Measurements from ENCODE around the gene PPFIA3. TPM values are rescaled to one million over a fixed set of nuclear protein-coding genes. Genes with fewer than 3 reads are reported as not detected.

Gene PPFIA3
- total RNA-seq, 1 experiment from 2014 or later, result 8.3 TPM

GRCh38 chr19:49117677-49118564 is 1.4 kb upstream of the PPFIA3 start:
- H4K20me1 ChIP-seq (ENCODE audit: insufficient read depth), result peaks cover 3% of the 10 kb centered on the region; the same call in 1 of the 2 replicates
- peak overlapping the region; percentile 94 for H3K4me2 ChIP-seq
- H3K9me2 ChIP-seq (ENCODE audit: insufficient read depth), result no peaks in the 10 kb centered on the region
- no TSS peak for BruUV-seq (replicated peaks)
- peaks cover 13% of the 10 kb centered on the region for H3K27me3 ChIP-seq (ENCODE audit: insufficient read depth, low read depth)
- peaks cover 13% of the 10 kb centered on the region for H3F3A ChIP-seq (ENCODE audit: insufficient read depth, low read depth)
- ChIA-PET CTCF (interaction anchor here (0.8 kb wide), 1 partner anchor 13 kb away, joined by 3 read pairs; no protein-coding TSS in a partner anchor), POLR2A (ENCODE audit: unreplicated experiment) (interaction anchor here (0.7 kb wide), 1 partner anchor 845 kb away, joined by 3 read pairs; no protein-coding TSS in a partner anchor)
- peaks cover 16% of the 10 kb centered on the region for H3K4me1 ChIP-seq (replicated peaks; ENCODE audit: insufficient read depth)
- intact Hi-C loops (cut with micrococcal nuclease; ENCODE audit: unreplicated experiment), result loop anchor here (2.0 kb wide), 2 partner anchors 31 to 47 kb away; no protein-coding TSS in a partner anchor
- H3K4me3 ChIP-seq, result peak overlapping the region; percentile 74
- no peaks in the 10 kb centered on the region for H3K36me3 ChIP-seq (ENCODE audit: low read depth)
- no peak for DNase-seq
- H2AFZ ChIP-seq, result peak overlapping the region; percentile 98
- peak overlapping the region; percentile 63 for H3K27ac ChIP-seq
- no peaks in the 10 kb centered on the region for H3K9me3 ChIP-seq (ENCODE audit: insufficient read depth, low read depth)
- TF ChIP-seq CTCF (conservative IDR thresholded peaks at IDR 0.05) (no peak), EZH2 (IDR thresholded peaks at IDR 0.05; ENCODE audit: low read depth) (no peak)
- no peaks in the 10 kb centered on the region for H3K79me2 ChIP-seq (ENCODE audit: low read depth)

- TSS peak; percentile 94 for BruUV-seq (replicated peaks)
- CTCF ChIA-PET, result no interaction called here
- Histone ChIP-seq H3K27me3 (ENCODE audit: insufficient read depth, low read depth) (peaks cover 13% of the 10 kb centered on the region), H3K27ac (peak within 1 kb of the TSS; percentile 63), H3K4me3 (peak within 1 kb of the TSS; percentile 74), H3K9me3 (ENCODE audit: insufficient read depth, low read depth) (no peaks in the 10 kb centered on the region), H3K4me1 (replicated peaks; ENCODE audit: insufficient read depth) (peaks cover 8% of the 10 kb centered on the region), H2AFZ (peak within 1 kb of the TSS; percentile 98), H3K79me2 (ENCODE audit: low read depth) (no peaks in the 10 kb centered on the region), H3K4me2 (peak within 1 kb of the TSS; percentile 94), H3K9me2 (ENCODE audit: insufficient read depth) (no peaks in the 10 kb centered on the region), H3K36me3 (ENCODE audit: low read depth) (no peaks in the 10 kb centered on the region), H3F3A (ENCODE audit: insufficient read depth, low read depth) (peaks cover 13% of the 10 kb centered on the region), H4K20me1 (ENCODE audit: insufficient read depth) (peaks cover 3% of the 10 kb centered on the region; the same call in 1 of the 2 replicates)
- POLR2A ChIA-PET (ENCODE audit: unreplicated experiment), result no interaction called here
- intact Hi-C loops (cut with micrococcal nuclease; ENCODE audit: unreplicated experiment), result loop anchor here (2.0 kb wide), 2 partner anchors 30 to 46 kb away; no protein-coding TSS in a partner anchor
- TF ChIP-seq EZH2 (IDR thresholded peaks at IDR 0.05; ENCODE audit: low read depth) (no peak), CTCF (conservative IDR thresholded peaks at IDR 0.05) (no peak)
- DNase-seq, result peak; percentile 80 to 96
These were observed 556 bp upstream of the PPFIA3 start, which contains the start of gene C19orf73 for GRCh38 chr19:49118565-49119410. TSS of gene C19orf73 (minus strand) at chr19:49119143. CDS start at chr19:49119022, 121 bp downstream.

GRCh38 chr19:49120325-49120683 is 960 bp downstream of the PPFIA3 start:
- H3K4me2 ChIP-seq, result peak overlapping the region; percentile 94
- DNase-seq, result no peak
- no peak overlapping the region for H2AFZ ChIP-seq
- peak overlapping the region; percentile 74; the same call in 1 of the 2 replicates for H3K4me3 ChIP-seq
- no peaks in the 10 kb centered on the region for H3K36me3 ChIP-seq (ENCODE audit: low read depth)
- peaks cover 13% of the 10 kb centered on the region for H3K27me3 ChIP-seq (ENCODE audit: insufficient read depth, low read depth)
- peaks cover 12% of the 10 kb centered on the region; the same call in 1 of the 2 replicates for H3K4me1 ChIP-seq (replicated peaks; ENCODE audit: insufficient read depth)
- H3K9me3 ChIP-seq (ENCODE audit: insufficient read depth, low read depth), result no peaks in the 10 kb centered on the region
- intact Hi-C loops (cut with micrococcal nuclease; ENCODE audit: unreplicated experiment), result no loop called here
- H4K20me1 ChIP-seq (ENCODE audit: insufficient read depth), result peaks cover 3% of the 10 kb centered on the region; the same call in 1 of the 2 replicates
- CTCF ChIA-PET, result interaction anchor here (0.6 to 0.7 kb wide), 2 partner anchors 7 to 179 kb away, joined by 5 read pairs; no protein-coding TSS in a partner anchor
- no peaks in the 10 kb centered on the region for H3K9me2 ChIP-seq (ENCODE audit: insufficient read depth)
- no TSS peak for BruUV-seq (replicated peaks)
- no peaks in the 10 kb centered on the region for H3K79me2 ChIP-seq (ENCODE audit: low read depth)
- H3K27ac ChIP-seq, result no peak overlapping the region
- H3F3A ChIP-seq (ENCODE audit: insufficient read depth, low read depth), result peaks cover 23% of the 10 kb centered on the region
- POLR2A ChIA-PET (ENCODE audit: unreplicated experiment), result no interaction called here
- TF ChIP-seq EZH2 (IDR thresholded peaks at IDR 0.05; ENCODE audit: low read depth), result no peak
- no peak for TF ChIP-seq CTCF (conservative IDR thresholded peaks at IDR 0.05)
